Endodermal cell (in vitro differentiated cells): ENCODE results near the gene KCNA10. TPM values are rescaled to one million over a fixed set of nuclear protein-coding genes. Genes with fewer than 3 reads are reported as not detected.

Experiments used
- DNase-seq: peaks from one replicate; pipeline ENCODE4 v3.0.0-alpha.2; 2017
- H3K27ac ChIP-seq: 2 replicates; pipeline ENCODE4 v1.5.1; 2013; ENCODE audit warnings: mild to moderate bottlenecking, low read depth, low read length, moderate library complexity
- H3K27me3 ChIP-seq: 2 replicates; pipeline ENCODE4 v1.6.1; 2013; ENCODE audit warnings: mild to moderate bottlenecking, low read length, moderate library complexity; ENCODE audit not compliant: insufficient read depth, control insufficient read depth, poor library complexity, severe bottlenecking
- H3K36me3 ChIP-seq: 2 replicates; pipeline ENCODE4 v1.7.0; 2013; ENCODE audit warnings: mild to moderate bottlenecking, low read length, moderate library complexity; ENCODE audit not compliant: control insufficient read depth, insufficient read depth
- H3K4me1 ChIP-seq: one replicate; pipeline ENCODE4 v1.7.0; 2013; ENCODE audit warnings: low read length; ENCODE audit not compliant: control insufficient read depth, insufficient read depth
- H3K4me3 ChIP-seq: 2 replicates; pipeline ENCODE4 v1.5.1; 2013; ENCODE audit warnings: mild to moderate bottlenecking, low read length, moderate library complexity
- H3K9ac ChIP-seq: 2 replicates; pipeline ENCODE4 v1.6.1; 2013; ENCODE audit warnings: mild to moderate bottlenecking, low read length, moderate library complexity; ENCODE audit not compliant: poor library complexity, severe bottlenecking; ENCODE audit errors: extremely low read depth
- H3K9me3 ChIP-seq: 2 replicates; pipeline ENCODE4 v1.6.1; 2013; ENCODE audit warnings: mild to moderate bottlenecking, low read length, moderate library complexity; ENCODE audit not compliant: control insufficient read depth
- H3K27ac Mint-ChIP-seq: 2 replicates; pipeline ENCODE4 v1.8.0; 2020; ENCODE audit warnings: mixed read lengths
- H3K27me3 Mint-ChIP-seq: 2 replicates; pipeline ENCODE4 v1.8.0; 2021; ENCODE audit warnings: mild to moderate bottlenecking, mixed read lengths; ENCODE audit not compliant: insufficient read depth
- H3K36me3 Mint-ChIP-seq: 2 replicates; pipeline ENCODE4 v1.8.0; 2020; ENCODE audit warnings: low read depth, mixed read lengths
- H3K4me1 Mint-ChIP-seq: 2 replicates; pipeline ENCODE4 v1.8.0; 2020; ENCODE audit warnings: mixed read lengths
- H3K4me3 Mint-ChIP-seq: 2 replicates; pipeline ENCODE4 v1.8.0; 2020; ENCODE audit warnings: mild to moderate bottlenecking, moderate library complexity, mixed read lengths
- H3K9me3 Mint-ChIP-seq: 2 replicates; pipeline ENCODE4 v1.8.0; 2020; ENCODE audit warnings: mild to moderate bottlenecking, mixed read lengths
- WGBS, 2 experiments: methylation state at CpG; one replicate each; pipeline versions ENCODE4 v1.1.5 to v1.1.7; 2013; ENCODE audit warnings: missing lambda C conversion rate in 2 of 2, mixed read lengths in 1 of 2; ENCODE audit not compliant: insufficient coverage in 1 of 2, insufficient read length in 1 of 2; 5-methylcytosine and 5-hydroxymethylcytosine counted together
- total RNA-seq, 2 donors: library from RNA; stranded (reverse); fragmentation: NEBNext Ultra II Directional in 1 of 2; extraction: Animal tissue kit (Norgen Biotek cat#: 25700) in 1 of 2; gene quantifications; 2 replicates in 1 of 2; 3 replicates in 1 of 2; pipeline ENCODE4 v1.2.1, GENCODE V29; 2021
- TF ChIP-seq, protein P1 (sequence below): fragments of 200-600 bp; sonication (generic); conservative IDR thresholded peaks from 2 replicates; pipeline ENCODE4 v1.5.0; 2021; ENCODE audit warnings: antibody characterized with exemption, mild to moderate bottlenecking

Gene KCNA10
- total RNA-seq, 2 donors from 2014 or later: not detected

DNA sequence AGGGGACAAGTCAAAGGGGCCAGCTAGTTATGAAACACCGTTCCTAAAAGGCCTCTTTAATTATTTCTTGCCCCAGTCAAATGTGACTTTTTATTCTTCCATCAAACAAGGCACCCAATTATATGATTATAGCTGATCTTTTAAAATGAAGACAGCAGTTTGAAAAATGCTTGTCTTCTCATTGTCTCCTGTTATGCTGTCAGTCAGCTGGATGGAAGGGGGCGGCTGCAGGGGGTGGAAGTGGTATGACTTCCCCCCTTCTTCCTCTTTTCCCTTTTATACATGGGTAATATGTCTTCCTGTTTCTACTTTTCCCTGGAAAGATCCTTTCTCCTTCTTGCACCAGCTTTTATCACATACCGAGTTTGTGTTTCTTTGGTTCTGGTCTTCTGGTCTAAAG, 25.8 kb upstream of the KCNA10 start:
- TF ChIP-seq, protein P1, sequence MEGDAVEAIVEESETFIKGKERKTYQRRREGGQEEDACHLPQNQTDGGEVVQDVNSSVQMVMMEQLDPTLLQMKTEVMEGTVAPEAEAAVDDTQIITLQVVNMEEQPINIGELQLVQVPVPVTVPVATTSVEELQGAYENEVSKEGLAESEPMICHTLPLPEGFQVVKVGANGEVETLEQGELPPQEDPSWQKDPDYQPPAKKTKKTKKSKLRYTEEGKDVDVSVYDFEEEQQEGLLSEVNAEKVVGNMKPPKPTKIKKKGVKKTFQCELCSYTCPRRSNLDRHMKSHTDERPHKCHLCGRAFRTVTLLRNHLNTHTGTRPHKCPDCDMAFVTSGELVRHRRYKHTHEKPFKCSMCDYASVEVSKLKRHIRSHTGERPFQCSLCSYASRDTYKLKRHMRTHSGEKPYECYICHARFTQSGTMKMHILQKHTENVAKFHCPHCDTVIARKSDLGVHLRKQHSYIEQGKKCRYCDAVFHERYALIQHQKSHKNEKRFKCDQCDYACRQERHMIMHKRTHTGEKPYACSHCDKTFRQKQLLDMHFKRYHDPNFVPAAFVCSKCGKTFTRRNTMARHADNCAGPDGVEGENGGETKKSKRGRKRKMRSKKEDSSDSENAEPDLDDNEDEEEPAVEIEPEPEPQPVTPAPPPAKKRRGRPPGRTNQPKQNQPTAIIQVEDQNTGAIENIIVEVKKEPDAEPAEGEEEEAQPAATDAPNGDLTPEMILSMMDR: no peak
- Mint-ChIP-seq H3K27ac (no peak overlapping the region), H3K4me3 (no peak overlapping the region), H3K27me3 (peaks cover 12% of the 10 kb centered on the region), H3K9me3 (no peaks in the 10 kb centered on the region), H3K36me3 (no peaks in the 10 kb centered on the region), H3K4me1 (no peaks in the 10 kb centered on the region)
- Histone ChIP-seq H3K9me3 (no peaks in the 10 kb centered on the region), H3K9ac (no peak overlapping the region), H3K4me3 (no peak overlapping the region), H3K4me1 (no peaks in the 10 kb centered on the region), H3K36me3 (no peaks in the 10 kb centered on the region), H3K27ac (no peak overlapping the region), H3K27me3 (peaks cover 16% of the 10 kb centered on the region)
- 70 to 91% methylated on average over 2 to 3 of the region's 3 CpGs for WGBS, 2 experiments
- DNase-seq: no peak

DNA sequence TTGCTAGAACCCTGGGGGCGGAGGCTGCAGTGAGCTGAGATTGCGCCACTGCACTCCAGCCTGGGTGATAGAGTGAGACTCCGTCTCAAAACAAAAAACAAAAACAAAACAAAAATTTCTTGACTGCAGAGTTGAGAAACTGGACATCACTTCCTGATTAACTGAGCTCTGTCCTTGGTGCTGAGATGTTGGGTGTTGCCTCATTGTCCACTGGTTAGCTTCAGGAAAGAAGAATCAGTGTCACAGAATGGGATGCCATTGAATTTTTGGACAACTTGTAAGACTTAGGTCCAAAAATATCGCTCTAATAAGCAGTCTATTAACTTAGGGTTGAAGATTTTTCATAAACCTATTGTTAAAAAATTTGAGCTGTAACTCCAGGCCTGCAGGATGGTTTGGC, 23.8 kb upstream of the KCNA10 start:
- Mint-ChIP-seq H3K4me1 (no peaks in the 10 kb centered on the region), H3K36me3 (no peaks in the 10 kb centered on the region), H3K4me3 (no peak overlapping the region), H3K27me3 (peaks cover 12% of the 10 kb centered on the region), H3K27ac (no peak overlapping the region), H3K9me3 (no peaks in the 10 kb centered on the region)
- no peak overlapping the region for H3K9ac ChIP-seq
- H3K36me3 ChIP-seq: no peaks in the 10 kb centered on the region
- 59 to 83% methylated on average over 1 to 3 of the region's 4 CpGs for WGBS, 2 experiments
- peak; percentile 72 for DNase-seq
- no peaks in the 10 kb centered on the region for H3K9me3 ChIP-seq
- TF ChIP-seq, protein P1: no peak
- no peaks in the 10 kb centered on the region for H3K4me1 ChIP-seq
- H3K27me3 ChIP-seq: peaks cover 16% of the 10 kb centered on the region
- no peak overlapping the region for H3K4me3 ChIP-seq
- no peak overlapping the region for H3K27ac ChIP-seq

DNA sequence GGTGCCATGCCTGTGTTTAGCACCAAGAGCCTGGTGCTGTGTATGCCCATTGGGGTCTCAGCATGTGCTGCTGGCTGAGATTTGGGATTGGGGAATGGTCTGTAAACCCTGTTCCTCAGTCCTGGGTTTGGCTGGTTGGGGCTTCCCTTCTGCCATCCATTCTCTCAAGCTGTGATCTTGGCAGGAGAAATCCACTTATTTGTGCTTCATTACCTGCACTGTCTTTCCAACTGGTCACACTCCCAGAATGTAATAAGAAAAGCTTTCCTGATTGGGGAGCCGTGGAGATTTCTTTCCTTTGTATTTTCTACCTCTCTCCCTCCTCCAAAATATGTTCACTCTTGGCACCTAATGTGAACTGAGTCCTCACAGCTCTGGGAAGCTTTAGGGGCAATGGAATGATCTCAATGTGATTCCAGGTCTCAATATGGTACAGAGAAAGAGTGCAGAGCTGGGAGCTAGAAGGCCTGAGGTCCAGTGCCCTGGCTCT, 23.0 kb upstream of the KCNA10 start:
- H3K4me3 ChIP-seq: no peak overlapping the region
- Mint-ChIP-seq H3K4me3 (no peak overlapping the region), H3K36me3 (no peaks in the 10 kb centered on the region), H3K4me1 (no peaks in the 10 kb centered on the region), H3K27ac (no peak overlapping the region), H3K9me3 (no peaks in the 10 kb centered on the region), H3K27me3 (peaks cover 12% of the 10 kb centered on the region)
- H3K27ac ChIP-seq: no peak overlapping the region
- peaks cover 16% of the 10 kb centered on the region for H3K27me3 ChIP-seq
- H3K36me3 ChIP-seq: no peaks in the 10 kb centered on the region
- H3K4me1 ChIP-seq: no peaks in the 10 kb centered on the region
- TF ChIP-seq, protein P1: no peak
- no peaks in the 10 kb centered on the region for H3K9me3 ChIP-seq
- 60 to 84% methylated on average over 1 of the region's 1 CpG for WGBS, 2 experiments
- no peak for DNase-seq
- H3K9ac ChIP-seq: no peak overlapping the region
